GM06990 (cell line): ENCODE results near the gene RIPOR2.
"Not testable (repeated sequence)": the region's sequence is repeated elsewhere in the genome, so short reads cannot be mapped to it uniquely, and the experiment has no call there.

Experiments
- DNase-seq: peaks from one replicate; pipeline ENCODE4 v3.0.0-alpha.2; 2011; ENCODE audit not compliant: insufficient read length; ENCODE audit errors: extremely low read depth
- H3K27me3 ChIP-seq: replicated peaks from 2 replicates; pipeline ENCODE4 v1.6.0; 2011; ENCODE audit warnings: low read length; ENCODE audit not compliant: control insufficient read depth, insufficient read depth
- H3K36me3 ChIP-seq: 2 replicates; pipeline ENCODE4 v1.5.1; 2011; ENCODE audit warnings: low read length; ENCODE audit not compliant: control insufficient read depth, insufficient read depth
- H3K4me3 ChIP-seq: replicated peaks from 2 replicates; pipeline ENCODE4 v1.5.1; 2011; ENCODE audit warnings: low read depth, mild to moderate bottlenecking, control low read depth, low read length
- TF ChIP-seq, protein P1 (sequence below): IDR thresholded peaks from 2 replicates; pipeline ENCODE4 v1.5.1; 2011; ENCODE audit warnings: low read length, control low read depth, mild to moderate bottlenecking, inconsistent platforms; ENCODE audit not compliant: insufficient read depth, poor library complexity, severe bottlenecking

Gene RIPOR2

GRCh38 chr6:24915641-24916040, 20.1 kb downstream of the RIPOR2 start:
- Histone ChIP-seq H3K36me3 (no peaks in the 10 kb centered on the region), H3K27me3 (no peaks in the 10 kb centered on the region), H3K4me3 (no peak overlapping the region)
- no peak for DNase-seq
- TF ChIP-seq, protein P1, sequence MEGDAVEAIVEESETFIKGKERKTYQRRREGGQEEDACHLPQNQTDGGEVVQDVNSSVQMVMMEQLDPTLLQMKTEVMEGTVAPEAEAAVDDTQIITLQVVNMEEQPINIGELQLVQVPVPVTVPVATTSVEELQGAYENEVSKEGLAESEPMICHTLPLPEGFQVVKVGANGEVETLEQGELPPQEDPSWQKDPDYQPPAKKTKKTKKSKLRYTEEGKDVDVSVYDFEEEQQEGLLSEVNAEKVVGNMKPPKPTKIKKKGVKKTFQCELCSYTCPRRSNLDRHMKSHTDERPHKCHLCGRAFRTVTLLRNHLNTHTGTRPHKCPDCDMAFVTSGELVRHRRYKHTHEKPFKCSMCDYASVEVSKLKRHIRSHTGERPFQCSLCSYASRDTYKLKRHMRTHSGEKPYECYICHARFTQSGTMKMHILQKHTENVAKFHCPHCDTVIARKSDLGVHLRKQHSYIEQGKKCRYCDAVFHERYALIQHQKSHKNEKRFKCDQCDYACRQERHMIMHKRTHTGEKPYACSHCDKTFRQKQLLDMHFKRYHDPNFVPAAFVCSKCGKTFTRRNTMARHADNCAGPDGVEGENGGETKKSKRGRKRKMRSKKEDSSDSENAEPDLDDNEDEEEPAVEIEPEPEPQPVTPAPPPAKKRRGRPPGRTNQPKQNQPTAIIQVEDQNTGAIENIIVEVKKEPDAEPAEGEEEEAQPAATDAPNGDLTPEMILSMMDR: no peak

GRCh38 chr6:24914082-24914481, 21.7 kb downstream of the RIPOR2 start:
- not testable (repeated sequence) for H3K4me3 ChIP-seq, H3K27me3 ChIP-seq, H3K36me3 ChIP-seq, DNase-seq

DNA sequence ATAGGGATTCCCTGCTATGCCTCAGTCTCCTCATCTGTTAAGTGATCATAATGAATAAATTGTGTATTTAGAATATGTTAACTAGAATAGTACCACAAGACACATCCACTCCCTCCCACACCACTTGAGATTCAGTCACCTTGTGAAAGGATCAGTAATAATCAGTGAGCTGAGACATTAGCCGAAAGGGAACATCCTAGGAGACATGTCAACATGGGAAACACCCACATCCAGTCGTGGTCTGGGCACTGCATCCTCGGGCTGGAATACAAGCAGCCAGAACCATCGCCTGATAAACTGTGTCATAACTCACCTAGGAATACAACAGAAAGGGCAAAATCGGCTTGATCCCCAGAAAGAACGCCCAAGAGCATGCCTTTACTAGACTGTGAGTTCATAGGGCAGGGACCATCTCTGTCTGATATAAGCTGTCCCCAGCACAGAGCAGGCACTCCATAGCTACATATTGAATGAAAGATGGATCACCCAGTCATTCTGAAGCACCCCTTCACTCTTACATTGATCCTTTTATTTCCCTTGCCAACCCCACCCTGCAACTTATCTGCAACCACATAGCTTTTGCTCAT, 23.9 kb downstream of the RIPOR2 start:
- H3K36me3 ChIP-seq: no peaks in the 10 kb centered on the region
- no peaks in the 10 kb centered on the region for H3K27me3 ChIP-seq
- peak overlapping the region; percentile 63; the same call in 1 of the 2 replicates for H3K4me3 ChIP-seq
- DNase-seq: no peak
- TF ChIP-seq, protein P1: no peak

GRCh38 chr6:24910961-24911725, 24.6 kb downstream of the RIPOR2 start:
- H3K36me3 ChIP-seq: no peaks in the 10 kb centered on the region
- no peaks in the 10 kb centered on the region for H3K27me3 ChIP-seq
- TF ChIP-seq, protein P1: no peak
- H3K4me3 ChIP-seq: peak overlapping the region; percentile 63
- DNase-seq: no peak

DNA sequence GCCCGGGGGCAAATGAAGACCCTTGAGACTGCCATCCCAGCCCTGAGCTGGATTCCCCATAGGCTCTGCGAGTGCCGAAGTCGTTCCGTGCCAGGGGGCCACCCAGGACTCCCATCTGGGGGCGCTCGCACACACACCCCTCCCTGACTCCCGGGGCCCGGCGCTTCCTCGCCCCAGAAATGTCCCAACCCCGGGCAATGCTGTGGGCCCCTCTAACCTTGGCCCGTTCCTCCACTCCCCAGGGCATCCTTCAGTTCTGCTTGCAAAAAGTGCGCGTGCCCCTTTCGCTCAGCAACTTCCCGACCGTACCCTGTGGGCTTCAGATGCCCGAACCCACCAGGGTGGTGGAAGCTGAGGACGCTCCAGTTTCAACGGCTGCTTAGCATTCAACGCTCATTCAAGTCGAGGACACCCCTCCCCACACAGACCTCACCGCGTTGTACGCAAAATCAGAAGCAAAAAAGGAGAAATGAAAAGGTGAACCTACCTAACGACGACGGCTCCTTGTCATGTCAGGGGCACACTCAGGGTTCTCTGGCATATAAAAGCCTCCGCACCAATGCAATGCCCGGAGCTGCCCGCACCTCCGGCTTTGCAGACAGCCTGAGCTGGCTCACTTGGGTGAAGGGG, 25.3 kb downstream of the RIPOR2 start:
- H3K36me3 ChIP-seq: no peaks in the 10 kb centered on the region
- peak; percentile 73 for DNase-seq
- H3K4me3 ChIP-seq: peak overlapping the region; percentile 63
- TF ChIP-seq, protein P1: peak; percentile 34
- H3K27me3 ChIP-seq: no peaks in the 10 kb centered on the region
